Neural progenitor cell (in vitro differentiated cells): Measurements from ENCODE around the gene RASGRP1. TPM values are rescaled to one million over a fixed set of nuclear protein-coding genes. Genes with fewer than 3 reads are reported as not detected.

Experiments used
- DNase-seq: peaks from one replicate; pipeline ENCODE4 v3.0.0-alpha.2; 2016; ENCODE audit warnings: low spot score
- H2AFZ ChIP-seq: fragments of 200-600 bp; sonication (generic); replicated peaks from 2 replicates; pipeline ENCODE4 v1.6.1; 2016; ENCODE audit warnings: antibody characterized with exemption
- H3F3A ChIP-seq: fragments of 200-600 bp; sonication (generic); 2 replicates; pipeline ENCODE4 v1.6.1; 2016; ENCODE audit warnings: antibody characterized with exemption, low read depth
- H3K27ac ChIP-seq: fragments of 200-600 bp; sonication (generic); 2 replicates; pipeline ENCODE4 v1.5.1; 2016; ENCODE audit warnings: mild to moderate bottlenecking
- H3K27me3 ChIP-seq: fragments of 200-600 bp; sonication (generic); 2 replicates; pipeline ENCODE4 v1.6.1; 2016; ENCODE audit warnings: mild to moderate bottlenecking, moderate library complexity
- H3K36me3 ChIP-seq: fragments of 200-600 bp; sonication (generic); 2 replicates; pipeline ENCODE4 v1.5.1; 2016
- H3K4me1 ChIP-seq: fragments of 200-600 bp; sonication (generic); 2 replicates; pipeline ENCODE4 v1.6.1; 2016; ENCODE audit warnings: mixed run types
- H3K4me2 ChIP-seq: fragments of 200-600 bp; sonication (generic); 2 replicates; pipeline ENCODE4 v1.6.1; 2016
- H3K4me3 ChIP-seq: fragments of 200-600 bp; sonication (generic); 2 replicates; pipeline ENCODE4 v1.5.1; 2016
- H3K79me2 ChIP-seq: fragments of 200-600 bp; sonication (generic); 2 replicates; pipeline ENCODE4 v1.6.1; 2016; ENCODE audit warnings: low read depth
- H3K9ac ChIP-seq: fragments of 200-600 bp; sonication (generic); 2 replicates; pipeline ENCODE4 v1.6.1; 2016
- H3K9me3 ChIP-seq: fragments of 200-600 bp; sonication (generic); 2 replicates; pipeline ENCODE4 v1.5.1; 2016; ENCODE audit warnings: low read depth
- H4K20me1 ChIP-seq: fragments of 200-600 bp; sonication (generic); 2 replicates; pipeline ENCODE4 v1.6.1; 2016; ENCODE audit warnings: low read depth
- H3K27ac Mint-ChIP-seq: 3 replicates; pipeline ENCODE4 v1.8.0; 2021; ENCODE audit warnings: mixed read lengths
- H3K27me3 Mint-ChIP-seq: 2 replicates; pipeline ENCODE4 v1.8.0; 2022; ENCODE audit warnings: low read depth, mild to moderate bottlenecking, inconsistent platforms, moderate library complexity, mixed read lengths; ENCODE audit not compliant: insufficient read depth
- H3K36me3 Mint-ChIP-seq: 3 replicates; pipeline ENCODE4 v1.8.0; 2021; ENCODE audit warnings: mixed read lengths
- H3K4me1 Mint-ChIP-seq: 3 replicates; pipeline ENCODE4 v1.8.0; 2021; ENCODE audit warnings: mixed read lengths
- H3K4me3 Mint-ChIP-seq: 3 replicates; pipeline ENCODE4 v1.8.0; 2021; ENCODE audit warnings: mild to moderate bottlenecking, moderate library complexity, mixed read lengths
- H3K9me3 Mint-ChIP-seq: 3 replicates; pipeline ENCODE4 v1.8.0; 2020; ENCODE audit warnings: mixed read lengths
- CTCF ChIP-seq: fragments of 200-600 bp; sonication (generic); IDR thresholded peaks from 2 replicates; pipeline ENCODE4 v1.5.1; 2017; ENCODE audit warnings: antibody characterized with exemption, mild to moderate bottlenecking
- EZH2 ChIP-seq: fragments of 200-600 bp; sonication (generic); IDR thresholded peaks from 2 replicates; pipeline ENCODE4 v1.6.1; 2017; ENCODE audit warnings: antibody characterized with exemption, mild to moderate bottlenecking, moderate library complexity
- EZH2phosphoT487 ChIP-seq: fragments of 200-600 bp; sonication (generic); IDR thresholded peaks from 2 replicates; pipeline ENCODE4 v1.6.1; 2017; ENCODE audit warnings: antibody characterized with exemption
- total RNA-seq: library from RNA; depleted of rRNA; stranded (reverse); fragments of >200 nt; gene quantifications from 2 replicates; pipeline ENCODE4 v1.2.3, GENCODE V29; 2015; ENCODE audit warnings: low replicate concordance

RASGRP1 gene
- total RNA-seq, 1 donor from 2014 or later, result 2.5 TPM

- Mint-ChIP-seq H3K27ac (no peak overlapping the region), H3K4me1 (peaks cover 21% of the 10 kb centered on the region), H3K36me3 (peaks cover 2% of the 10 kb centered on the region), H3K27me3 (peaks cover 6% of the 10 kb centered on the region), H3K4me3 (no peak overlapping the region), H3K9me3 (no peaks in the 10 kb centered on the region)
- Histone ChIP-seq H2AFZ (no peak overlapping the region), H3K9ac (no peak overlapping the region), H3K9me3 (no peaks in the 10 kb centered on the region), H3K4me1 (peaks cover 5% of the 10 kb centered on the region), H3K27ac (no peak overlapping the region), H3K27me3 (no peaks in the 10 kb centered on the region), H3K4me2 (no peak overlapping the region), H3K4me3 (no peak overlapping the region), H3K79me2 (no peaks in the 10 kb centered on the region), H3K36me3 (no peaks in the 10 kb centered on the region), H3F3A (no peaks in the 10 kb centered on the region), H4K20me1 (no peaks in the 10 kb centered on the region)
- no peak for TF ChIP-seq EZH2
- no peak for DNase-seq
Measured at GRCh38 chr15:38532728-38533127, 31.9 kb downstream of the RASGRP1 start.

DNA sequence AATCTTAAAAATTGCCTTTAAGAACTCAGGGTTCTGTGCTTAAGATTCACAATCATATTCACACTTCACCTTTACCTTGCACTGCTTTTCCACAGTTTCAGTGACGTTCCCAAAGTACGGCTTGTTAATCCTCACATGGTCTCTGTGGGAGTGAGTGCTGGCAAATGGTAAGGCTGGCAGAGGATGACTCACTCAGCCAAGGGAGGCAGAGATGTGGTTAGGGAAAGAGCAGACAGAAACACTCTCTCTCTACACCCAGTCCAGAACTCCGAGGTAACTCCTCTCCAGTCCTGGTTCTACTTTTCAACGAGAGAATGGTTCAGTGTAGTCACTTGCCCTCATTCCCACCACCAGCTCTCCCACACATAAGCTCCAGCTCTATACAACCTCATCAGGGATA is 33.1 kb downstream of the RASGRP1 start:
- H3K4me3 ChIP-seq, result no peak overlapping the region
- no peak overlapping the region for H3K4me2 ChIP-seq
- Mint-ChIP-seq H3K36me3 (peaks cover 2% of the 10 kb centered on the region), H3K4me3 (no peak overlapping the region), H3K9me3 (no peaks in the 10 kb centered on the region), H3K27ac (peak overlapping the region; percentile 14), H3K4me1 (peaks cover 21% of the 10 kb centered on the region), H3K27me3 (peaks cover 8% of the 10 kb centered on the region)
- peaks cover 5% of the 10 kb centered on the region for H3K4me1 ChIP-seq
- H3K9ac ChIP-seq, result no peak overlapping the region
- H3K79me2 ChIP-seq, result no peaks in the 10 kb centered on the region
- no peaks in the 10 kb centered on the region for H3F3A ChIP-seq
- TF ChIP-seq EZH2phosphoT487, result no peak
- no peak for DNase-seq
- no peaks in the 10 kb centered on the region for H3K36me3 ChIP-seq
- no peaks in the 10 kb centered on the region for H3K27me3 ChIP-seq
- H4K20me1 ChIP-seq, result no peaks in the 10 kb centered on the region
- H3K27ac ChIP-seq, result no peak overlapping the region
- no peak overlapping the region for H2AFZ ChIP-seq
- no peaks in the 10 kb centered on the region for H3K9me3 ChIP-seq

DNA sequence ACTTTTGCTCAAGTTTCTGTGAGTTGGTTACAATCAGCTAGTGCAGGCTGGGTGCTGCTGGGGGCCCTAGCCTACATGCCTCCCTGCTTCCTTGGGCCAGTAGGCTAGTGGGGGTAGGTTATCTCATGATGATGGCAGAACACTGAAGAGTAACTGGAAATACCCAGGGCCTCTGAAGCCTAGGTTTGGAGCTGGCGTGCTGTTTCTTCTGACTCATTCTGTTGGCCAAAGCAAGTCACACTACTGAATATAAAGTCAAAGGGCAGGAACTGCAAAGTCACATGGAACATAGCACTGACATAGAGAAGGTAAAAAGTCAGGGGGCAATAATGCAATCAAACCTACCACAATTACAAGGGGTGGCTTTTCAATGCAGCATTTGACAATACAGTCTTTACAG is 34.5 kb downstream of the RASGRP1 start:
- Histone ChIP-seq H2AFZ (no peak overlapping the region), H3K79me2 (no peaks in the 10 kb centered on the region), H4K20me1 (no peaks in the 10 kb centered on the region), H3K36me3 (no peaks in the 10 kb centered on the region), H3K9me3 (no peaks in the 10 kb centered on the region), H3K27me3 (no peaks in the 10 kb centered on the region), H3F3A (no peaks in the 10 kb centered on the region), H3K4me1 (peaks cover 5% of the 10 kb centered on the region), H3K4me3 (no peak overlapping the region), H3K9ac (no peak overlapping the region), H3K4me2 (no peak overlapping the region), H3K27ac (no peak overlapping the region)
- Mint-ChIP-seq H3K36me3 (peaks cover 2% of the 10 kb centered on the region), H3K4me1 (peaks cover 21% of the 10 kb centered on the region), H3K27me3 (peaks cover 4% of the 10 kb centered on the region), H3K9me3 (no peaks in the 10 kb centered on the region), H3K4me3 (no peak overlapping the region), H3K27ac (no peak overlapping the region)
- TF ChIP-seq CTCF (no peak), EZH2phosphoT487 (no peak), EZH2 (no peak)
- no peak for DNase-seq

DNA sequence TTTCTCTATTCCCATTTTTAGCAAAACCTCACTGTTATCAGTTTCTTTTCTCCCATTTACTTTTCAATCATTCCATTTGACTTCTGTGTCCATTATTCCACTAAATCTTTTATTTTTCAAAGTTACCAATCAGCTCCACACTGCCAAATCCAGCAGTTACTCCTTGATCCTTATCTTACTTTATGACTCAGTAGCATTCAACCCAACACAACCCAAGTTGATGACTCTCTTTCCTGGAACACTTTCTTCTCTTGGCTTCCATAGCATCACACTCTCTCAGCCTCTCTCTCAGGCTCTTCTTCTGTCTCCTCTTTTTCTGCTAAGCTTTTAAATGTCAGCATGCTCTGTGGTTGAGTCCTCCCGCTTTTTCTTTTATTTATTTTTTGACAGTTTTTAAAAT is 36.3 kb downstream of the RASGRP1 start:
- H3K27me3 Mint-ChIP-seq, result peaks cover 2% of the 10 kb centered on the region
- no peak overlapping the region for H3K9ac ChIP-seq

More for the DNA sequence above, 36.3 kb downstream of the RASGRP1 start:
- Histone ChIP-seq H3K27ac (no peak overlapping the region), H3F3A (no peaks in the 10 kb centered on the region), H3K79me2 (no peaks in the 10 kb centered on the region), H2AFZ (no peak overlapping the region), H3K4me3 (no peak overlapping the region), H3K36me3 (no peaks in the 10 kb centered on the region), H3K4me2 (no peak overlapping the region), H4K20me1 (no peaks in the 10 kb centered on the region), H3K27me3 (no peaks in the 10 kb centered on the region), H3K4me1 (no peaks in the 10 kb centered on the region), H3K9me3 (no peaks in the 10 kb centered on the region)
- no peak overlapping the region for H3K4me3 Mint-ChIP-seq
- no peak for DNase-seq
- peaks cover 15% of the 10 kb centered on the region for H3K4me1 Mint-ChIP-seq
- peaks cover under 1% of the 10 kb centered on the region for H3K36me3 Mint-ChIP-seq
- H3K9me3 Mint-ChIP-seq, result no peaks in the 10 kb centered on the region
- TF ChIP-seq EZH2phosphoT487 (no peak), CTCF (no peak), EZH2 (no peak)
- H3K27ac Mint-ChIP-seq, result no peak overlapping the region
